Mucosa of stomach (tissue), 1 donor: ENCODE measurements around the gene KDM1B.
"Not testable (repeated sequence)": the region's sequence is repeated elsewhere in the genome, so short reads cannot be mapped to it uniquely, and the experiment has no call there.

ENCODE experiments used
- H3K27me3 ChIP-seq: one replicate; pipeline ENCODE4 v1.7.0; 2013; ENCODE audit warnings: mild to moderate bottlenecking, low read length; ENCODE audit not compliant: control insufficient read depth, insufficient read depth
- H3K36me3 ChIP-seq: one replicate; pipeline ENCODE4 v1.7.0; 2013; ENCODE audit warnings: low read length; ENCODE audit not compliant: control insufficient read depth, insufficient read depth
- H3K4me1 ChIP-seq: one replicate; pipeline ENCODE4 v1.7.0; 2013; ENCODE audit warnings: mild to moderate bottlenecking, low read length; ENCODE audit not compliant: control insufficient read depth, insufficient read depth
- H3K4me3 ChIP-seq: one replicate; pipeline ENCODE4 v1.7.0; 2013; ENCODE audit warnings: low read length
- H3K9ac ChIP-seq: one replicate; pipeline ENCODE4 v1.7.0; 2013; ENCODE audit warnings: mild to moderate bottlenecking, low read length, moderate library complexity
- H3K9me3 ChIP-seq: one replicate; pipeline ENCODE4 v1.7.0; 2013; ENCODE audit warnings: mild to moderate bottlenecking, low read length, moderate library complexity; ENCODE audit not compliant: control insufficient read depth
- donor health status: Pancreatic carcinoma.

KDM1B gene

GRCh38 chr6:18227166-18227565 lies 71.9 kb downstream of the KDM1B start:
- H3K4me3 ChIP-seq, H3K36me3 ChIP-seq: not testable (repeated sequence)

GRCh38 chr6:18228590-18228989 lies 73.4 kb downstream of the KDM1B start:
- not testable (repeated sequence) for H3K36me3 ChIP-seq, H3K9me3 ChIP-seq

More at GRCh38 chr6:18227166-18227565, 71.9 kb downstream of the KDM1B start:
- not testable (repeated sequence) for H3K9ac ChIP-seq, H3K4me1 ChIP-seq, H3K9me3 ChIP-seq, H3K27me3 ChIP-seq

GRCh38 chr6:18231856-18232255 lies 76.6 kb downstream of the KDM1B start:
- not testable (repeated sequence) for H3K9me3 ChIP-seq, H3K4me1 ChIP-seq, H3K4me3 ChIP-seq, H3K27me3 ChIP-seq, H3K36me3 ChIP-seq, H3K9ac ChIP-seq

More at GRCh38 chr6:18228590-18228989, 73.4 kb downstream of the KDM1B start:
- H3K9ac ChIP-seq, H3K4me1 ChIP-seq, H3K27me3 ChIP-seq, H3K4me3 ChIP-seq: not testable (repeated sequence)

GRCh38 chr6:18233770-18234169 lies 78.5 kb downstream of the KDM1B start:
- not testable (repeated sequence) for H3K36me3 ChIP-seq, H3K9ac ChIP-seq, H3K4me3 ChIP-seq

DNA sequence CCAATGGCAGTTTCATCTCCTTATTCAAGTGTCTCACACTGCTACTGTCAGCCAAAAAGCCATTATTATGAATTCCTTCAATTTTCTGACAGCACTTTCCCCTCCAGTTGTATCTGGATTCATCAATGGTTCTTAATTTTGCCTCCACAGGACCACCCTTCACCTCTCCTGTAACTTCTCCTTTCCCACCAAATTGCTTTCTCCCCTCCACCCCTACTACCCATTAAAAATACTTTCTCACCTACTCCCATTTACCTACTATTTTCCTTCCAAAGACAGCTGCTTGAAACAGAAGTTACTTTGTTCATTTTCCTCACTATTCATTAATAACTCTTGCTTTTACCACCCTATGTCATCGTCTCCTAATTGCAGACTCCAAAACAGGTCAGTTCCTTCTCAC lies 79.3 kb downstream of the KDM1B start:
- no peak overlapping the region for H3K4me3 ChIP-seq
- no peaks in the 10 kb centered on the region for H3K36me3 ChIP-seq
- no peaks in the 10 kb centered on the region for H3K27me3 ChIP-seq
- H3K9me3 ChIP-seq = no peaks in the 10 kb centered on the region
- H3K4me1 ChIP-seq = no peaks in the 10 kb centered on the region
- H3K9ac ChIP-seq = no peak overlapping the region

More at GRCh38 chr6:18233770-18234169, 78.5 kb downstream of the KDM1B start:
- H3K9me3 ChIP-seq, H3K4me1 ChIP-seq, H3K27me3 ChIP-seq: not testable (repeated sequence)

GRCh38 chr6:18235524-18235923 lies 80.3 kb downstream of the KDM1B start:
- no peaks in the 10 kb centered on the region for H3K27me3 ChIP-seq
- no peak overlapping the region for H3K9ac ChIP-seq
- H3K36me3 ChIP-seq = no peaks in the 10 kb centered on the region
- H3K4me3 ChIP-seq = no peak overlapping the region
- H3K9me3 ChIP-seq = no peaks in the 10 kb centered on the region
- H3K4me1 ChIP-seq = no peaks in the 10 kb centered on the region

DNA sequence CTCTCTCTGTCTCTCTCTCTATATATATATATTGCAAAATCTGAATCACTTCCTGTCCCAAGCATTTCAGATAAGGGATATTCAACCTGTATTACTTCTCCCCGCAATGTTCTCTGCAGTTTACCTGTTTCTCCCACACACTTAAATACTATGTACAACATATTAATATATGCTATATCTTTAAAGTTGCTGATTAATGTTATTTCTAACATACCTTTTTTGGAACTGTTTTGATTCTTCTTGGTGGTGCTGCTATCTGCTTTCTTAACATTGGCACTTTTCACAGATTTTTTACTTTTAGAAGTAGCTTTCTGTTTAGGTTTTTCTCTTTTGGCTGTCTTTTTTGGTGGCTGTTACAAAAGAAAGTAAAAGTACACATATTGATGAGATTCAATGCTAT lies 81.9 kb downstream of the KDM1B start:
- H3K9me3 ChIP-seq = no peaks in the 10 kb centered on the region
- no peaks in the 10 kb centered on the region for H3K4me1 ChIP-seq
- H3K4me3 ChIP-seq = no peak overlapping the region
- no peaks in the 10 kb centered on the region for H3K36me3 ChIP-seq
- no peak overlapping the region for H3K9ac ChIP-seq
- no peaks in the 10 kb centered on the region for H3K27me3 ChIP-seq

GRCh38 chr6:18240230-18240629 lies 85.0 kb downstream of the KDM1B start:
- no peak overlapping the region for H3K4me3 ChIP-seq
- no peaks in the 10 kb centered on the region for H3K4me1 ChIP-seq
- H3K36me3 ChIP-seq = no peaks in the 10 kb centered on the region
- no peaks in the 10 kb centered on the region for H3K9me3 ChIP-seq
- H3K27me3 ChIP-seq = no peaks in the 10 kb centered on the region
- no peak overlapping the region for H3K9ac ChIP-seq

DNA sequence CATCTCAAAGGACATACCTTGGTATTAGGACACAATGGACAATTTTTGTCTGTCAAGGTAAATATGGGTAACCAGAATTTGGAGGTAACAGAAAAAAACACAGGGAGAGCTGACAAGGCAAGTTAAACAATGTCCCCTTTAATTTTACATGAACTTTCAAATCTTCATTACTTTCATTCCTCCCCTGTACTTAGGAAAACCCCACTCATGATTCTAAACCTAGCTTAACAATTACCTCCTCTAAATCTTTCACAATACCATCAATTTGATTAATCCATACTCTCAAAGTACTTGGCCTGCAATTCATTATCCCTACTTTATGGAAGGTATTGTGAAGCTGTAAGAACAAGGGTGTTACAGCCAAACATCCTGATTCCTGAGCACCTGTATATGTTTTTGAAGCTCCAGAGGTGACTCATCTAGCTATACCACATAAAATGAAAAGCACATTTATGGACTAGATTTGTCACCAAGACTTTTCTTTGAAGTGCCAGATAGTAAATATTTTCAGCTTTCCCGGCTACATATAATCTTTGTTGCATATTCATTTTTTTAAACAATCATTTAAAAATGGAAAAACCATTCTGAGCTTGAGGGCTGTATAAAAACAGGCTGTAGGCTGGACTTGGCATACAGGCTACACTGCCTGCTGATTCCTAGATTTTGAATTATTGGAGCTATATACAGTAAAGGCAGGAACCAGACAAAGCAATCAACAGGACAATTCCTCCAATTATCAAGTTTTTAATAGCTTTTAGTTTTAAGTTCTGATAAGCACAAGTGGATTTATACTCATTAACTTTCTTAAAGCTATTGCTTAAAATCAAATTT lies 86.2 kb downstream of the KDM1B start:
- Histone ChIP-seq H3K4me3 (no peak overlapping the region), H3K9ac (no peak overlapping the region), H3K36me3 (no peaks in the 10 kb centered on the region), H3K27me3 (no peaks in the 10 kb centered on the region), H3K9me3 (no peaks in the 10 kb centered on the region), H3K4me1 (no peaks in the 10 kb centered on the region)

- Histone ChIP-seq H3K36me3 (no peaks in the 10 kb centered on the region), H3K9me3 (no peaks in the 10 kb centered on the region), H3K4me1 (no peaks in the 10 kb centered on the region)
Observed at GRCh38 chr6:18242062-18242851, 87.0 kb downstream of the KDM1B start.

GRCh38 chr6:18243302-18243893 lies 88.2 kb downstream of the KDM1B start:
- H3K4me3 ChIP-seq = no peak overlapping the region
- H3K9me3 ChIP-seq = no peaks in the 10 kb centered on the region
- H3K4me1 ChIP-seq = no peaks in the 10 kb centered on the region
- H3K27me3 ChIP-seq = no peaks in the 10 kb centered on the region
- no peak overlapping the region for H3K9ac ChIP-seq
- no peaks in the 10 kb centered on the region for H3K36me3 ChIP-seq

More at GRCh38 chr6:18242062-18242851, 87.0 kb downstream of the KDM1B start:
- no peaks in the 10 kb centered on the region for H3K27me3 ChIP-seq
- H3K4me3 ChIP-seq = no peak overlapping the region
- no peak overlapping the region for H3K9ac ChIP-seq

DNA sequence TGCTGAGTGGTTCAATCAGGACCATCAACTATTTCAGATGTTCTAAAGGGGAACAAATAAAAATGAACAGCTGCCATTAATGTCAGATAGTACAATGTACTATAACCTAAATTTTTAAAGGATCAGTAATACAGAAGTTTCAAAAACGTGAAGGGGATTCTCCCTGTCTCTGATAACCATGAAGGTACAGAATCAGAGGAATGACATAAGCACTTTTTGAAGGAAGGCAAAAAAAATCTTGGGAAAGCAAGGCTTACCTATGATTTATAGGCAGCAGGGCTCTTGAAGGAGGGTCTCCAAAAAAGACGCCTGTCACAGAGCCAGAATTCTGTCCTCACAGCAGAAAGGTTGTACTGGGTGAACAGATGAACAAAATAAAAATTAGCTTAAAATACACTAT lies 89.0 kb downstream of the KDM1B start:
- no peaks in the 10 kb centered on the region for H3K27me3 ChIP-seq
- H3K4me3 ChIP-seq = no peak overlapping the region
- H3K36me3 ChIP-seq = peaks cover 6% of the 10 kb centered on the region

More for the DNA sequence above, 89.0 kb downstream of the KDM1B start:
- Histone ChIP-seq H3K9ac (no peak overlapping the region), H3K9me3 (no peaks in the 10 kb centered on the region), H3K4me1 (no peaks in the 10 kb centered on the region)
